Measurements from ENCODE around the gene WASF3. TPM values are rescaled to one million over a fixed set of nuclear protein-coding genes. Genes with fewer than 3 reads are reported as not detected.

WASF3 gene, protein sequence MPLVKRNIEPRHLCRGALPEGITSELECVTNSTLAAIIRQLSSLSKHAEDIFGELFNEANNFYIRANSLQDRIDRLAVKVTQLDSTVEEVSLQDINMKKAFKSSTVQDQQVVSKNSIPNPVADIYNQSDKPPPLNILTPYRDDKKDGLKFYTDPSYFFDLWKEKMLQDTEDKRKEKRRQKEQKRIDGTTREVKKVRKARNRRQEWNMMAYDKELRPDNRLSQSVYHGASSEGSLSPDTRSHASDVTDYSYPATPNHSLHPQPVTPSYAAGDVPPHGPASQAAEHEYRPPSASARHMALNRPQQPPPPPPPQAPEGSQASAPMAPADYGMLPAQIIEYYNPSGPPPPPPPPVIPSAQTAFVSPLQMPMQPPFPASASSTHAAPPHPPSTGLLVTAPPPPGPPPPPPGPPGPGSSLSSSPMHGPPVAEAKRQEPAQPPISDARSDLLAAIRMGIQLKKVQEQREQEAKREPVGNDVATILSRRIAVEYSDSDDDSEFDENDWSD
- total RNA-seq: 9.9 TPM
- long read RNA-seq: 0 reads

DNA sequence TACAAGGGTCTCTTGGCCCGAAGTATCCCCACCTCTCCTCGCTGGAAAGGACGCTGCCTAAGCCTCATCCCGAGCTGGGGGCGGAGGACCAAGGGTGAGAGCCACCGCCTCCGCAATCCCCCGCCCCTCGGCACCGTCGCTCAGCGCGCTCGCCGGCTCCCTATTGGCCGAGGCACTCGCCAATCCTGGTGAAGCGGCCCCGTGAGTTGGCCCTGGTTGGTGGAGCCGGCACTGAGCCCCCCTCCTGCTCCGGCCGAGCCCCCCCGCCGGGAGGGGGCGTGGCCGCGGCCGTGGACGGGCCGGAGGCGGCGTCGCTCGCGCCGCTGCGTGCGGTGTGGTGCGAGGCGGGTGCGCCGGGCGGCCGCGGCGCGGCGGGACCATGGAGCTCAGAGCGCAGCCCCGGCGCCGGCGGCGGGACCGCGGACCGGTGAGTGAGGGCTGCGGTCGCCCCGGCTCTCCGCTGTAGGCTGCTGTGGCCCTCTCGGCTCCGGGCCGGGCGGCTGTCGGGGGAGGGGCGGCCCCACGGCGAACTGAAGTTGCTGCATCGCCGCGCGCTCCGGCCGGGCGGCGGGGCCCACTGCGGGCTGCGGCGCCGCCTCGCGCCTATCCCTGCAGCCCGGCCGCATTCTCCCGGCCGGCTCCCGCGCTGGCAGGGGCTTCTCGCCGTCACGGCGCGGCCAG, at the start of gene WASF3:
TSS of gene WASF3 (plus strand) at position 291 of the 681 bp plus-strand sequence. CDS start 84,588 bp downstream, outside the sequence.
- ATAC-seq (peak; percentile 98), DNase-seq (ENCODE audit: missing footprints) (peak; percentile 96)
- intact Hi-C loops (cut with DNase I): no loop called here

GRCh38 chr13:26508885-26509284, 48.6 kb upstream of the WASF3 start:
- intact Hi-C loops (cut with DNase I): no loop called here
- ATAC-seq (peak; percentile 92), DNase-seq (ENCODE audit: missing footprints) (peak; percentile 89)

GRCh38 chr13:26509491-26509890, 48.0 kb upstream of the WASF3 start:
- no peak for ATAC-seq
- no peak for DNase-seq (ENCODE audit: missing footprints)
- intact Hi-C loops (cut with DNase I): no loop called here

DNA sequence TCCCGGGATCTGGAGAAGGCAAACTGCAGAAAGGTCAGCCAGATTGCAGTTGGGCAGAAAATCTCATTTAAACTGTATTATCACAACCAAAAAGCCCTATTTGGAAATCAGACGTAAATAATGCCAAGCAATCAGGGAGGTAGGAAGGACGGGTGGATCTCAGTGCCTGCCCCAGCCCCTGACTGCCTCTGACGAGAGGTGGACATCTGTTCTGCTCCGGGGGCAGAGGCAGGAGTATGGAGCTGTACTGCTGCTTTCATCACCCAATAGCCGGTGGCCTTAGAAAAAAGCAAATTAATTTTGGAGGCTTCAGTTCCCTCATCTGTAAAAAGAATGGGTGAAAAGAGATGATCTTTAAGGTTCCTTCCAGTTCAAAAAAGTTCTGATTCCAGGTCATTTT, 43.6 kb upstream of the WASF3 start:
- intact Hi-C loops (cut with DNase I): no loop called here

DNA sequence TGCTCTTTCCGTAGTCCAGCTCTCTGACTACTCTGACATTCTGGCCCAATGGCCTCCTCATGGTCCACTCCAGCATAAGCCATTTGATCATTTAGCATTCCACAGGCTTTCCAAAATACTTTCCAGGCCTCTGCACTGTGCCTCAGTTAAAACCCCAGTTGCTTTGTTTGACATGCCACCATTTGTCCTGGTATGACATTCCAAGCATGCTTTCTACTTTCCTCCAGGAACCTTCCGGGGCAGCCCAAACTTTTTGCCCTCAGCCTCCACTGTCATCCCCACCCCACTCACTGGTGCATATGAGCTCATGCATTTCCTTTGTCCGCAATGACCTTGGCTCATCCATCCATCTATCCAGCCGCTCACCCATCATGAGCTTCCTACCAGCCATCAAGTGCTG, 41.8 kb upstream of the WASF3 start:
- ATAC-seq (no peak), DNase-seq (ENCODE audit: missing footprints) (no peak)
- intact Hi-C loops (cut with DNase I): no loop called here

More for the DNA sequence above, 43.6 kb upstream of the WASF3 start:
- ATAC-seq (no peak), DNase-seq (ENCODE audit: missing footprints) (no peak)

- DNase-seq (ENCODE audit: missing footprints) (no peak), ATAC-seq (no peak)
- intact Hi-C loops (cut with DNase I): no loop called here
Measured at GRCh38 chr13:26517936-26518335, 39.5 kb upstream of the WASF3 start.

DNA sequence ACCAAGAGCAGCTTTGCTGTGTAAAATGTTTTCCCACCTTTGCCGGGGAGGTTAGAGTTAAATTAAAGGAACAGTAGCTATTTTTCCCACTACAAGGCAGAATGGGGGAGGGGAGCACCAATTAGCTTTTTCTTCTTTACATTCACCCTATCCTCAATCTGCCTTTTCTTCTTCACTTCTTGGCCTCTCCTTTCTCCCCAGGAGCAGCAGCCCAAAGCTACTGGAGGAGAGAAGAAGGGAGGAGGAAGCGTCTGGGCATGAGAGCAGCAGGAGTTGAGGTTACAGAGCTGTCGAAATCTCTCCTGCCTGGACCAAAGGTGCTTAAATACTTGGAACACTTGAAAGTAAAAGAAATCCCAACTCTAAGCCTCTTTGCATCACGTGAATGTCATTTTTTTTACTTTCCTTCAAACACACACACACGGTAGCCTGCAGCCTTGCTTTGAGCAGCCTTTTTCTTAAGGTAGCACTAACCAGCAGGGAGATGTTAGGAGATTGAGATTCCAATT, 39.0 kb upstream of the WASF3 start:
- intact Hi-C loops (cut with DNase I): no loop called here
- DNase-seq (ENCODE audit: missing footprints) (no peak), ATAC-seq (no peak)

GRCh38 chr13:26522571-26522970, 34.9 kb upstream of the WASF3 start:
- ATAC-seq: no peak
- intact Hi-C loops (cut with DNase I): no loop called here
- DNase-seq (ENCODE audit: missing footprints): no peak

GRCh38 chr13:26523007-26523406, 34.5 kb upstream of the WASF3 start:
- intact Hi-C loops (cut with DNase I): no loop called here
- ATAC-seq: no peak
- no peak for DNase-seq (ENCODE audit: missing footprints)

- DNase-seq (ENCODE audit: missing footprints) (no peak), ATAC-seq (no peak)
- intact Hi-C loops (cut with DNase I): no loop called here
Measured at GRCh38 chr13:26525528-26525927, 32.0 kb upstream of the WASF3 start.

GRCh38 chr13:26526702-26527216, 30.7 kb upstream of the WASF3 start:
- no peak for ATAC-seq
- intact Hi-C loops (cut with DNase I): no loop called here

GRCh38 chr13:26528527-26528926, 29.0 kb upstream of the WASF3 start:
- intact Hi-C loops (cut with DNase I): no loop called here
- ATAC-seq: no peak
- DNase-seq (ENCODE audit: missing footprints): no peak

More at GRCh38 chr13:26526702-26527216, 30.7 kb upstream of the WASF3 start:
- no peak for DNase-seq (ENCODE audit: missing footprints)

GRCh38 chr13:26529441-26529840, 28.0 kb upstream of the WASF3 start:
- intact Hi-C loops (cut with DNase I): no loop called here
- no peak for ATAC-seq
- DNase-seq (ENCODE audit: missing footprints): no peak

DNA sequence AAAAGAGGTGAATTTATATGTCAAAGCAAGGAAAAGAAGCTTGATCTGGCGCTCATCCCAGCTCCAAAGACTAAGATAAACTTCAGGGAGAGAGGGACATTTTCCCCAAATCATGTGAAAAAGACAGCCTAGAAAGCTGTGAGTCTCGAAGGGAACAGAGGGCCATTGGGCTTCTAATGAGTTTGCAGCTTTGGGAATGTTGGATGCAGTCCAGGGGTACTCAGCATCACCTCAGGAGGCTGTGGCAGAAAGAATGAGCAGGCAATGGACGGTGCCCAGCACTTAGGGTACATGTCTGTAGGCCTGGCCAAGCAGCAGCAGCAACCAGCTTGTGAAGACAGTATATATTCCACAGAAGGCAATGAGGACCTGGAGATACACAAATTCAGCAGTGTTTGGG, 25.7 kb upstream of the WASF3 start:
- no peak for DNase-seq (ENCODE audit: missing footprints)
- ATAC-seq: no peak
- intact Hi-C loops (cut with DNase I): no loop called here

DNA sequence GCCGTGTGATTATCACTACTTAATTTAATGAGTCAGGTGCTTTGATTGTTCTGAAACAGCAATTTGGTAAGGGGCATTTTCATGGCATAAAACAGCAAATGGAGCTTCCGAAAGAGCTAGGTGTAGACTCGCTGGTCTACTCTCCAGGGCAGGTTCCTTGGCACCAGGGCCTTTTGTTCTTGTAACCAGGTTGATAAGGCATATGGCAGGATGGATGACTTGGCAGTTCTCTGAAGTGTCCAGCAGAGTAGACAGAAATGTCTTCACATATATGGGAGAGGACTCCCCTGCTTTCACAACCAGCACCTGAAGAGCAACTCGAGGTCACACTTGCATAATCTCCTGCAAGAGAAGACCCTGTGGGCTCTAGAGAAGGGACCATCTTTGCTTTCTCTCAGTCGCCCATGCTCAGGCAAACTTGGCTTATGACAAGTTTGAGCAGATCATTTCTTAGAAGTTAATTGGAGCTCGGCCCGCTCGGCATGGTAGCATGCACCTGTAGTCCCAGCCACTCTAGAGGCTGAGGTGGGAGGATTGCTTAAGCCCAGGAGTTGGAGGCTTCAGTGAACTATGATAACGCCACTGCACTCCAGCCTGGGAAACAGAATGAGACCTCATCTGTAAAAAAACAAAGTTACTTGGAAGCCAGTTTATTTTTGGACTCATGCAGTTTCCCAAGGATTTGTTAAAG, 23.3 kb upstream of the WASF3 start:
- ATAC-seq (no peak), DNase-seq (ENCODE audit: missing footprints) (peak; percentile 57)
- intact Hi-C loops (cut with DNase I): no loop called here

DNA sequence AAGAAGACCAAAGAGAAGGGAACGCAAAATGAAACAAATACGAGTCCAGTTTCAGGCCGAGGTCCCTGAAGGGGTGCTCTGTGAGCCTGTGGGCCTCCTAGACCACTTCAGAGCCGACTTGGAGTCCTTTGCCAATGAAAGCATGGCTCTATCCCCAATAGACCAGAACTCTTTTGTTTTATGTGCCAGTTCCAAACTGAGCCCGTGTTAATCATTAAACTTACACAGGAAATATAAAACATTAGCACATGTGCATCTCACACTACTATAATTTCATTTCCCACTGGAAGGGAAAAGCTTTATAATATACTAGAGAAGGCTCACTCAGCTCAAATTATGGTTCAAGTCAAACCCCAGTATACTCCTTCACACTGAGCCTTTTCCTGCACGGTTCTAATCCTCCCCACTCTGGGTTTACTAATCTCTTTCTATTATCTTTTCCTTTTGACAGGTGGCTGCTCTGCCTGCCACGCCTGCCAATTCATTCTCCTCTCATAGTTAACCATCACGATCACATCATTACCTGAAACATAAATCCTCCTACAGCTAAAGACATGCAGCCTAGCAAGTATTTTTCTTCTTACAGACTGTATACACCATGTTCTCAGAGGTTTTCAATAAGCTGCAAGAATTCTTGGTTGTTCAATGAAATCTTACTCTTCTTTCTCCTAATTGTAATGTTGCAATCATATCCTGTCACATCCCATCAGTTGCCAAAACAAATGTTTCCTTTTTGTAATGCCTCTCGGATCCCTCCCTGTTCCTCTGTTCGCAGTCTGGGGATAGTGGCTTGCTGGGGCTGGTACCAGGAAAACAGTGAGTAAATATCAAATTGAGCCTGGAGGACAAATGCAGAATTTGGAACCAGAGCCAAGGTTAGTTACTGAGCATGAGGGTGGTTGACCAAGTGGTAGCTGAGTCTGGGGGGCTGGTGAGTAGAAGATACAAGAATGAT, 18.8 kb upstream of the WASF3 start:
- ATAC-seq (peak; percentile 54), DNase-seq (ENCODE audit: missing footprints) (no peak)
- intact Hi-C loops (cut with DNase I): no loop called here

GRCh38 chr13:26539738-26540292, 17.7 kb upstream of the WASF3 start:
- intact Hi-C loops (cut with DNase I): no loop called here
- no peak for DNase-seq (ENCODE audit: missing footprints)
- ATAC-seq: no peak

- ATAC-seq: peak; percentile 53
- intact Hi-C loops (cut with DNase I): no loop called here
- no peak for DNase-seq (ENCODE audit: missing footprints)
Measured at GRCh38 chr13:26540334-26540733, 17.1 kb upstream of the WASF3 start.

Measured in Right ventricle myocardium inferior (tissue), 1 donor.